ENCODE results near the gene MRPS24. TPM values are rescaled to one million over a fixed set of nuclear protein-coding genes. Genes with fewer than 3 reads are reported as not detected.
"Not testable (repeated sequence)": the region's sequence is repeated elsewhere in the genome, so short reads cannot be mapped to it uniquely, and the experiment has no call there.

The MRPS24 gene
- polyA plus RNA-seq, 3 donors = 63.4 to 92.1 (median 69.7) TPM

DNA sequence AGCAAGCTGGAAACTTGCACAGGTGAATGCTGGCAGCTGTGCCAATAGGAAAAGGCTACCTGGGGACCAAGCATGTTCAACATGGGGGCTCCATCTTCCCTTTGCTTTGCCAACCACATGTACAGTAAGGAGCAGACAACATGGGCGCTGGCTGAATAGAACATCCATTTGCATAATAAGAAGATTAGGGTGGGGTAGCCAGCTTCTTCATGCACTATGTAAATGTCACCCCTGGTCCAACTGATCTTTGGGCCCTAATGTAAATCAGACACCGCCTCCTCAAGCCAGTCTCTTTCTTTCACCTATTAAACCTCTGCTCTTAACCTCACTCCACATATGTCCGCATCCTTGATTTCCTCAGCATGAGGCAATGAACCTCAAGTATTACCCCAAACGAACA is 26.0 kb downstream of the MRPS24 start:
- no peak for DNase-seq (ENCODE audit: low read depth in 3 of 3, low spot score in 2 of 3)

DNA sequence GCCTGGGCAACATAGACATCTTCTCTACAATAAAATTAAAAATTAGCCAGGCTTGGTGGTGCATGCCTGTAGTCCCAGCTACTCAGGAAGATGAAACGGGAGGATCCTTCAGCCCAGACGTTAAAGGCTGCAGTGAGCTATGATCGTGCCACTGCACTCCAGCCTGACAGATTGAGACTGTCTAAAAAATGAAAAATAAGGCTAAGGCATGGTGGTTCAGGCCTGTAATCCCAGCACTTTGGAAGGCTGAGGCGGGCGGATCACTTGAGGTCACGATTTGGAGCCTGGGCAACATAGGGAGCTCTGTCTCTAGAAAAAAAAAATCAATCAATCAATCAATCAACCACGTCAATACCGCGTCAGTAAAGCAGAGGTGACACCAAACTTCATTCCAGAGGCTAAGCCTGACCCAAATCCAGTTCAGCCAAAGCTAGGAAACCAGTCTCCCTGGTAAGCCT is 31.1 kb downstream of the MRPS24 start:
- no peak for DNase-seq (ENCODE audit: low read depth in 3 of 3, low spot score in 2 of 3)

DNA sequence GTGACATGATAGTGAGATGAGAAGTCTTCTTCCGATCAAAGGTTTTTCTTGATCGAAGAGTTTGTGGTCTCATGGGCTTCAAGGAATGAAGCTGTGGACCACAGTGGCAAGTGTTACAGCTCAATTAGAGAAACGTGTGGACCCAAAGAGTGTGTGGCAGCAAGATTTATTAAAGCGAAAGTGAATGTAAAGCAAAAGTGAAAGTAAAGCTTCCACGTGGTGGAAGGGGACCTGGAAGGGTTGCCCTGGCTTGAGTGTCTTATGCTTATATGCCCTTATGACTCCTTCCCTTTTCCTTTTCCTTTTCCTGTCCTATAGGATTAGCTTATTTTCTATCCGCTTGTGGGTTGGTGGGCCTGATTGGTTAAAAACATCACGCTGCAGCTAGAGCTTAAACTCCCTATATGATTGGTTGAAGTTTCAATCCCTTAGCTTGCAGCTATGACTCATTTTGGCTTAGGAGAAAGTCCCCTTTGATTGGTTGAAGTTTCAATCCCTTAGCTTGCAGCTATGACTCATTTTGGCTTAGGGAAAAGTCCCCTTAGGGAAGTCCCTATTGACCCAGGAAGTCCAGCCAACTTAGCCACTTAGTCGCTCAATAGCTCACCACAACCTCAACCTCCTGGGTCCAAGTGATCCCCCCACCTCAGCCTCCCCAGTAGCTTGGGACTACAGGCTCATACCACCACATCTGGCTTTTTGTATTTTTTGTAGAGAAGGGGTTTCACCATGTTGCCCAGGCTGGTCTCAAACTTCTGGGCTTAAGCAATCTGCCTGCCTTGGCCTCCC is 34.7 kb downstream of the MRPS24 start:
- no peak for DNase-seq (ENCODE audit: low read depth in 3 of 3, low spot score in 2 of 3)

DNA sequence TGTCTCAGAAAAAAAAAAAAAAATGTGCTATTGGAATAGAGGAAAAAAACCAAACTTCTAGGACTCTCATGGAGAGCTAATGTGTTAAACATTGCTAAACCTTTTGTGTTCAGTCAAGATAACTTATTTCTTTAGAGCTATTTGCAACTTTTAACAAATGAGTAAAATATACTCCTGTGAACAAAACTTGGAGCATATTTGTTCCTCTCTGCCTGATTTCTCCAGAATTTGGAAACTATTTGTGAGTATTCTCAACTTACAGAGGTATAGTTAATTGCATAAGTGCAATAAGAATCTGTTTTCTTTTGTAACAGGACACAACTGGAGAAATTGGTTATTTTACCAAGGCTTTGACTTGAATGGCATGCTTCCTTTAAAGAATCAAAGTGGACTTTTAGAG is 38.4 kb downstream of the MRPS24 start:
- not testable (repeated sequence) for DNase-seq (ENCODE audit: low read depth in 3 of 3, low spot score in 2 of 3)

GRCh38 chr7:43825391-43825808 is 43.9 kb downstream of the MRPS24 start:
- no peak for DNase-seq (ENCODE audit: low read depth in 3 of 3, low spot score in 2 of 3)

DNA sequence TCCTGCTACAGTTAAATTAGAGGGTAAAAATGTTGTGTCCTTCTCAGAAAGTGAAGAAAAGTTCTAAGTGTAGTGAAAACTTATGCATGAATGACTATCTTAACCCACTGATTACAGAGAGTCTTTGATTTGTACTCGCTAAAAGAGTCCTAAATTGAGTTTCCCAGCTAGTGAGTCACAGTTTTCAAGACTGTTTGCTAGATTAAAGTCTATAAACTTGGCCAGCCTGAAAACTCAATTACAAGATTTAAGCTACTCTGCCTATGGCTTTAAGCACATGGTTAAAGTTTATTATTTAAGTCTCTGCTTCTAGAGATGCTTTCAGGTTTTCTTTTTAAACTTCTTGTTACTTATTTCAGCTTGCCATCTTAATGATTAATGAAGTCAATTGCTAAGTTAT is 44.4 kb downstream of the MRPS24 start:
- DNase-seq (ENCODE audit: low read depth in 3 of 3, low spot score in 2 of 3) = no peak

DNA sequence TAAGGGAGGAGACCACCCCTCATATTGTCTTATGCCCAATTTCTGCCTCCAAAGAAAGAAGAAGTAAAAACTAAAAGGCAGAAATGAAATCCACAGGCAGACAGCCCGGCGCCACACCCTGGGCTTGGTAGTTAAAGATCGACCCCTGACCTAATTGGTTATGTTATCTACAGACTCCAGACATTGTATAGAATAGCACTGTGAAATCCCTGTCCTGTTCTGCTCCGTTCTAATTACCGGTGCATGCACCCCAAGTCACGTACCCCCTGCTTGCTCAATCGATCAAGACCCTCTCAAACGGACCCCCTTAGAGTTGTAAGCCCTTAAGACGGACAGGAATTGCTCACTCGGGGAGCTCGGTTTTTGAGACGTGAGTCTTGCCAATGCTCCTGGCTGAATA is 44.8 kb downstream of the MRPS24 start:
- DNase-seq (ENCODE audit: low read depth in 3 of 3, low spot score in 2 of 3) = not testable (repeated sequence)

- DNase-seq (ENCODE audit: low read depth in 3 of 3, low spot score in 2 of 3) = no peak
Observed at GRCh38 chr7:43823941-43824340, 45.4 kb downstream of the MRPS24 start.

- DNase-seq (ENCODE audit: low read depth in 3 of 3, low spot score in 2 of 3) = not testable (repeated sequence)
Observed at GRCh38 chr7:43823425-43823824, 45.9 kb downstream of the MRPS24 start.

Other genes with a start within 250 kb of the MRPS24 start
- 10 to 100 TPM; 62.5 to 75.0 (median 74.5) TPM for gene COA1, start 140.0 kb downstream of the MRPS24 start, polyA plus RNA-seq (ENCODE audit: insufficient read length in 3 of 3)
- 10 to 100 TPM; 54.0 to 66.9 (median 65.3) TPM for gene BLVRA, start 110.8 kb downstream of the MRPS24 start, polyA plus RNA-seq (ENCODE audit: insufficient read length in 3 of 3)
- 10 to 100 TPM; 30.0 to 33.9 (median 32.4) TPM for gene URGCP, start 37.1 kb upstream of the MRPS24 start, polyA plus RNA-seq (ENCODE audit: insufficient read length in 3 of 3)
- 10 to 100 TPM; 22.7 to 25.0 (median 24.7) TPM for gene UBE2D4, start 56.9 kb upstream of the MRPS24 start, polyA plus RNA-seq (ENCODE audit: insufficient read length in 3 of 3)
- under 1 TPM; 0.27 to 0.62 (median 0.39) TPM for gene SPDYE1, start 128.4 kb upstream of the MRPS24 start, polyA plus RNA-seq (ENCODE audit: insufficient read length in 3 of 3)
- gene DBNL, start 175.2 kb upstream of the MRPS24 start, polyA plus RNA-seq (ENCODE audit: insufficient read length in 3 of 3) = 10 to 100 TPM; 56.7 to 69.2 (median 65.4) TPM
- gene PGAM2, start 196.1 kb upstream of the MRPS24 start, polyA plus RNA-seq (ENCODE audit: insufficient read length in 3 of 3) = 1 to 10 TPM; 1.2 to 2.9 (median 1.5) TPM
- 10 to 100 TPM; 17.2 to 18.1 (median 17.9) TPM for gene POLM, start 213.0 kb upstream of the MRPS24 start, polyA plus RNA-seq (ENCODE audit: insufficient read length in 3 of 3)
- gene AEBP1, start 234.8 kb upstream of the MRPS24 start, polyA plus RNA-seq (ENCODE audit: insufficient read length in 3 of 3) = 10 to 100 TPM; 57.3 to 60.0 (median 59.1) TPM

Measured in right renal cortex interstitium (tissue), 3 donors.